K562 treated with DMSO at 1 percent for 24 hours (cell line): Measurements from ENCODE around the gene CDH23. TPM values are rescaled to one million over a fixed set of nuclear protein-coding genes. Genes with fewer than 3 reads are reported as not detected.

Experiments used
- total RNA-seq: library from RNA; unstranded; fragments of 300-600 nt; gene quantifications from 2 replicates; pipeline ENCODE4 v1.2.3, GENCODE V29; 2022; ENCODE audit warnings: low read depth; ENCODE audit not compliant: insufficient read depth

The CDH23 gene
- 0.37 and 0.61 TPM in 2 replicates for total RNA-seq

GRCh38 chr10:71396711-71397295, at the start of gene CDH23:
Gene CDH23 (plus strand): TSS chr10:71396920. CDS start chr10:71439832, 42,912 bp downstream.

GRCh38 chr10:71719464-71720201, 322.9 kb downstream of the CDH23 start, which contains the start of gene C10orf105:
Gene C10orf105 (minus strand): TSS chr10:71719778. CDS start chr10:71716337, 3,441 bp downstream.

GRCh38 chr10:71773221-71773971, 376.7 kb downstream of the CDH23 start, which contains the start of gene VSIR:
Gene VSIR (minus strand): TSS chr10:71773520. CDS start chr10:71773439, 81 bp downstream.

GRCh38 chr10:71850743-71851464, 454.2 kb downstream of the CDH23 start, which contains the start of gene PSAP:
Gene PSAP (minus strand): TSS chr10:71851251. CDS start chr10:71851221, 30 bp downstream.

Other genes starting within 250 kb of the CDH23 start
- gene UNC5B, start 184.3 kb upstream of the CDH23 start, total RNA-seq, result 67.4 and 78.5 TPM in 2 replicates
- 9.7 and 12.1 TPM in 2 replicates for gene SLC29A3, start 77.7 kb upstream of the CDH23 start, total RNA-seq